GM12864 (cell line): ENCODE data around the gene PRR15L.

Source experiments
- DNase-seq: peaks from one replicate; pipeline ENCODE4 v3.0.0-alpha.2; 2011; ENCODE audit warnings: low read depth
- H3K4me3 ChIP-seq: 2 replicates; pipeline ENCODE4 v1.5.1; 2011; ENCODE audit warnings: mild to moderate bottlenecking, low read depth, low read length, control low read depth
- TF ChIP-seq, protein P1 (sequence below): IDR thresholded peaks from 2 replicates; pipeline ENCODE4 v1.5.1; 2011; ENCODE audit warnings: low read depth, mild to moderate bottlenecking, moderate library complexity, low read length, control low read depth, inconsistent platforms; ENCODE audit errors: missing control alignments

PRR15L gene

GRCh38 chr17:47915776-47916398, 41.8 kb downstream of the PRR15L start:
- no peak overlapping the region for H3K4me3 ChIP-seq
- DNase-seq: no peak
- TF ChIP-seq, protein P1, sequence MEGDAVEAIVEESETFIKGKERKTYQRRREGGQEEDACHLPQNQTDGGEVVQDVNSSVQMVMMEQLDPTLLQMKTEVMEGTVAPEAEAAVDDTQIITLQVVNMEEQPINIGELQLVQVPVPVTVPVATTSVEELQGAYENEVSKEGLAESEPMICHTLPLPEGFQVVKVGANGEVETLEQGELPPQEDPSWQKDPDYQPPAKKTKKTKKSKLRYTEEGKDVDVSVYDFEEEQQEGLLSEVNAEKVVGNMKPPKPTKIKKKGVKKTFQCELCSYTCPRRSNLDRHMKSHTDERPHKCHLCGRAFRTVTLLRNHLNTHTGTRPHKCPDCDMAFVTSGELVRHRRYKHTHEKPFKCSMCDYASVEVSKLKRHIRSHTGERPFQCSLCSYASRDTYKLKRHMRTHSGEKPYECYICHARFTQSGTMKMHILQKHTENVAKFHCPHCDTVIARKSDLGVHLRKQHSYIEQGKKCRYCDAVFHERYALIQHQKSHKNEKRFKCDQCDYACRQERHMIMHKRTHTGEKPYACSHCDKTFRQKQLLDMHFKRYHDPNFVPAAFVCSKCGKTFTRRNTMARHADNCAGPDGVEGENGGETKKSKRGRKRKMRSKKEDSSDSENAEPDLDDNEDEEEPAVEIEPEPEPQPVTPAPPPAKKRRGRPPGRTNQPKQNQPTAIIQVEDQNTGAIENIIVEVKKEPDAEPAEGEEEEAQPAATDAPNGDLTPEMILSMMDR: no peak

- no peak overlapping the region for H3K4me3 ChIP-seq
- TF ChIP-seq, protein P1: no peak
- no peak for DNase-seq
These were observed 43.3 kb downstream of the PRR15L start for GRCh38 chr17:47914306-47914948.

DNA sequence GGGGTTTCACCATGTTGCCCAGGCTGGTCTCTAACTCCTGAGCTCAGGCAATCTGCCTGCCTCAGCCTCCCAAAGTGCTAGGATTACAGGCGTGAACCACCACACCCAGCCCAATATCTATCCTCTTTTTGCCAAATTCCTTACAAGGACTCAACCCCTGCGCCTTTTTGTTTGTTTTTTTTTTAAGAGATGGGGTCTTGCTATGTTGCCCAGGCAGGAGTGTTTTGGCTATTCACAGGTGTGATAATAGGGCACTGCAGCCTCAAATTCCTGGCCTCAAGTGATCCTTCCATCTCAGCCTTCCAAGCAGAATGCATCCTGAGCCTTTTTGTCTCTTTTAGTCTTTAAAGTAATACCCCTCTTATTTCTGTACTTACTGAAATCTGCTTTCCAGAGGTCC, 44.6 kb downstream of the PRR15L start:
- H3K4me3 ChIP-seq: no peak overlapping the region
- TF ChIP-seq, protein P1: no peak
- no peak for DNase-seq

DNA sequence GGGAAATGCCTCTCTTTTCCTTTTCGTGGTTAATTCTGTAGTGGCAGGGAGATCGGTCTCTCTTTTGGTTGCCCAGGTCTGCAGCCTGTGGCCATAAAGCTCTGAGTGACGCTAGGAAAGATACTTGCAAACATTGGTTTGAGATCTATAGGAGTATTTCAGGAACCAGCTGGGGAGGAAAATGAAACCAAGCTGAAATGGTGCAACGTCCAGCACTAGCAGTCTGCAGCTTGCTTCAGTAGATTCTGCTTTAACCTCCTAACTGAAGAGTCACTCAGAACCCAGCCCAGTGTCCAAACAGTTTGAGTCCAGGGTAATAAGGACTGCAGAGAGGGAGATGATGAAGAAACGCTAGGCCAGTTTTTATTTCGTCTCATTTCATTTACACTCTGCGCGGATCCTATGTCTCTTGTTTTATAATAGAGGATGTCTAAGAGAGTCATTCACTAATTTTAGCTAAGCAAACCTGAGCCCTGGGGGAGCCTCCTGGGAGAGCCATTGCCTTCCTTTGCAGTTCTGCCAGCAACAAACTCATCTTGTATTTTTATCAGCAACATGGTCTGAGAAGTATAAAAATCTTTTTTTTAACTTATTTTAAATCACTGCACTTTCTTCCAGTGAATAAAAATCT, 49.6 kb downstream of the PRR15L start:
- TF ChIP-seq, protein P1: no peak
- no peak for DNase-seq
- no peak overlapping the region for H3K4me3 ChIP-seq

GRCh38 chr17:47906443-47906842, 51.2 kb downstream of the PRR15L start:
- no peak for DNase-seq
- no peak overlapping the region for H3K4me3 ChIP-seq
- TF ChIP-seq, protein P1: no peak

- DNase-seq: no peak
- TF ChIP-seq, protein P1: no peak
- H3K4me3 ChIP-seq: no peak overlapping the region
These were observed 52.4 kb downstream of the PRR15L start for GRCh38 chr17:47905221-47905733.
